Chondrocyte (in vitro differentiated cells): ENCODE measurements around the gene NAV3. TPM values are rescaled to one million over a fixed set of nuclear protein-coding genes. Genes with fewer than 3 reads are reported as not detected.

ENCODE experiments used
- DNase-seq: peaks from one replicate; pipeline ENCODE4 v3.0.0; 2021; ENCODE audit warnings: mixed read lengths, low spot score
- H3K27ac Mint-ChIP-seq: one replicate; pipeline ENCODE4 v1.8.0; 2021; ENCODE audit warnings: mild to moderate bottlenecking, moderate library complexity, mixed read lengths; ENCODE audit not compliant: unreplicated experiment
- H3K27me3 Mint-ChIP-seq: 2 replicates; pipeline ENCODE4 v1.8.0; 2021; ENCODE audit warnings: low read depth, mixed read lengths
- H3K36me3 Mint-ChIP-seq: 2 replicates; pipeline ENCODE4 v1.8.0; 2021; ENCODE audit warnings: low read depth, mixed read lengths
- H3K4me1 Mint-ChIP-seq: 2 replicates; pipeline ENCODE4 v1.8.0; 2021; ENCODE audit warnings: low read depth, mild to moderate bottlenecking, mixed read lengths
- H3K4me3 Mint-ChIP-seq: one replicate; pipeline ENCODE4 v1.8.0; 2021; ENCODE audit warnings: mild to moderate bottlenecking, moderate library complexity, mixed read lengths; ENCODE audit not compliant: unreplicated experiment
- H3K9me3 Mint-ChIP-seq: 2 replicates; pipeline ENCODE4 v1.8.0; 2021; ENCODE audit warnings: low read depth, mixed read lengths
- total RNA-seq: library from RNA; stranded (reverse); gene quantifications from 3 replicates; pipeline ENCODE4 v1.2.1, GENCODE V29; 2021
- TF ChIP-seq, protein P1 (sequence below): fragments of 200-600 bp; sonication (generic); IDR thresholded peaks from 2 replicates; pipeline ENCODE4 v1.5.0; 2021; ENCODE audit warnings: antibody characterized with exemption, mild to moderate bottlenecking, moderate library complexity

NAV3 gene
- total RNA-seq, 1 donor from 2014 or later: 29.9 TPM

DNA sequence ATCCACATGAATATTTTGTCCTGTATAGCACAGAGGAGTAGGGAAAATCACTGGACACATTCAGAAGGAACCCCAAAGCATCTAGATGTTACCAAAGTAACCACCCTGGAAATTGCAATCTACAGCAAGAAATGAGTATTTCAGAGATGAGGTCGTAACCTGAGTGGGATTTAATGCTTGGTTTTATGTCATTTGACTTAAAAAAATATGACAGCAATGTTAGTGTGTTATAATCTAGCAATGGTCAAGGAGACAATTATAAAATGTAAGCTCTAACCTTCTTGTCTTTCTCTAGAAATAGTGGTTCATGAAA, 256.6 kb downstream of the NAV3 start:
- no peak overlapping the region for H3K4me3 Mint-ChIP-seq
- DNase-seq: no peak
- H3K4me1 Mint-ChIP-seq: peaks cover 18% of the 10 kb centered on the region
- no peaks in the 10 kb centered on the region for H3K27me3 Mint-ChIP-seq
- H3K9me3 Mint-ChIP-seq: no peaks in the 10 kb centered on the region
- TF ChIP-seq, protein P1, sequence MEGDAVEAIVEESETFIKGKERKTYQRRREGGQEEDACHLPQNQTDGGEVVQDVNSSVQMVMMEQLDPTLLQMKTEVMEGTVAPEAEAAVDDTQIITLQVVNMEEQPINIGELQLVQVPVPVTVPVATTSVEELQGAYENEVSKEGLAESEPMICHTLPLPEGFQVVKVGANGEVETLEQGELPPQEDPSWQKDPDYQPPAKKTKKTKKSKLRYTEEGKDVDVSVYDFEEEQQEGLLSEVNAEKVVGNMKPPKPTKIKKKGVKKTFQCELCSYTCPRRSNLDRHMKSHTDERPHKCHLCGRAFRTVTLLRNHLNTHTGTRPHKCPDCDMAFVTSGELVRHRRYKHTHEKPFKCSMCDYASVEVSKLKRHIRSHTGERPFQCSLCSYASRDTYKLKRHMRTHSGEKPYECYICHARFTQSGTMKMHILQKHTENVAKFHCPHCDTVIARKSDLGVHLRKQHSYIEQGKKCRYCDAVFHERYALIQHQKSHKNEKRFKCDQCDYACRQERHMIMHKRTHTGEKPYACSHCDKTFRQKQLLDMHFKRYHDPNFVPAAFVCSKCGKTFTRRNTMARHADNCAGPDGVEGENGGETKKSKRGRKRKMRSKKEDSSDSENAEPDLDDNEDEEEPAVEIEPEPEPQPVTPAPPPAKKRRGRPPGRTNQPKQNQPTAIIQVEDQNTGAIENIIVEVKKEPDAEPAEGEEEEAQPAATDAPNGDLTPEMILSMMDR: no peak
- no peaks in the 10 kb centered on the region for H3K36me3 Mint-ChIP-seq
- no peak overlapping the region for H3K27ac Mint-ChIP-seq

DNA sequence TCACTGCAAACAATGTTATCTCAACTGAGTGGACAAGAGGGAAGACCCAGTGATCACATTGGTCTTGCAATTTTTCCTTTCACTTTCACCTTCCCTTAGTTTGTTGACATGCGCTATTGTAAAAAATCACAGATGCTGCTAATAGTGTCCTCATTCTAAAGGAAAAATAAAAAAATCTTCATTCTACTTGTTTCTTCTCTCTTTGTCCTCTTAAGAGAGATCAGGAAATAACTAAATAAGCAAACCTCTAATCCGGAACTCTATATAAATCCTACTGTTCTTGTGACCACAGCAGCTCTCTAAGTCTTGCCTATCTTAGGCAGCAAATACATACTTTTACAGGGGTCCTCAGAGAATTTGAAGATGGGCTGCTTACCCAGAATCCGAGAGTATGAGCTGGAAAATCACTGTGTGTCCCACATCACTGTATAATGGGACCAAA, 257.7 kb downstream of the NAV3 start:
- Mint-ChIP-seq H3K36me3 (peaks cover 2% of the 10 kb centered on the region), H3K4me1 (peaks cover 18% of the 10 kb centered on the region), H3K4me3 (peak overlapping the region; percentile 45), H3K9me3 (no peaks in the 10 kb centered on the region), H3K27me3 (no peaks in the 10 kb centered on the region), H3K27ac (peak overlapping the region; percentile 46)
- TF ChIP-seq, protein P1: no peak
- DNase-seq: no peak

DNA sequence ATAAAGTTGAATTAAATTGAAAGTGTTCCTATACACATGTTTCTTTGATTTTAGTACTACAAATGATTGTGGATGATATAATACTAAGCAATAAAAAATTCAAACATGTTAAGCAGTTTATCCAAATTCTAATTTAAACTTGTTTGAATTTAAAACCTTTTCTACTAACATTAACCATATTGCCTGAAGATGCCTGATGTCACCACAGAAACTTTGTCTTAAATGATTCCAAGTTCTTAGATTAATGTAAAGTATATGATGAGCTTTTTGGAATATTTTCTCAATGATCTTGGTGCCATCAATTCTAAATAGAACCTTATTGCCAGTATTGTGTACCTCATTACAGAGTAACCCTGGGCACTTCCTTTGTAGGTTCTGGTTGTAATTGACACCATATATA, 259.6 kb downstream of the NAV3 start:
- TF ChIP-seq, protein P1: no peak
- DNase-seq: no peak
- H3K27me3 Mint-ChIP-seq: no peaks in the 10 kb centered on the region

DNA sequence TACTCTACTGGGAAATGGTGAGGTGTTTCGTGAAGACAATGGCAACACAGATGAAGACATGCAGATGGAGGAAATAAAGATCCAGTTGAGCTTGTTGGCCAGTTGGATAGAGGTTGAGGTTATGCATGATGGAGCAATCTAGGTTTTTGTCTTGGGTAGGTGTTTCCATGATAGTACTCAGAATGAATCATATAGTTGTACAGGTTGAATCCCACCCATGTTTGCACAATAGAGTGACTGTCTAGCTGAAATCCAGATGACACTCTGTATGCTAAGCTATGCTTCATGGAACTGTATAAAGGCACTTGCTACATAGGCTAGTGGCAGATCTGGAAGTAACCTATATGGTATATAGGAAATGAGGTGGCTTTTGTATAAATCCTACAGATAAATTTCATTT, 264.9 kb downstream of the NAV3 start:
- Mint-ChIP-seq H3K36me3 (peaks cover 2% of the 10 kb centered on the region), H3K4me3 (no peak overlapping the region), H3K27ac (no peak overlapping the region), H3K4me1 (peaks cover 8% of the 10 kb centered on the region), H3K9me3 (no peaks in the 10 kb centered on the region), H3K27me3 (no peaks in the 10 kb centered on the region)
- TF ChIP-seq, protein P1: no peak
- no peak for DNase-seq

More for the DNA sequence above, 259.6 kb downstream of the NAV3 start:
- no peak overlapping the region for H3K4me3 Mint-ChIP-seq
- H3K4me1 Mint-ChIP-seq: peaks cover 18% of the 10 kb centered on the region
- H3K9me3 Mint-ChIP-seq: no peaks in the 10 kb centered on the region
- H3K36me3 Mint-ChIP-seq: peaks cover 2% of the 10 kb centered on the region
- no peak overlapping the region for H3K27ac Mint-ChIP-seq

DNA sequence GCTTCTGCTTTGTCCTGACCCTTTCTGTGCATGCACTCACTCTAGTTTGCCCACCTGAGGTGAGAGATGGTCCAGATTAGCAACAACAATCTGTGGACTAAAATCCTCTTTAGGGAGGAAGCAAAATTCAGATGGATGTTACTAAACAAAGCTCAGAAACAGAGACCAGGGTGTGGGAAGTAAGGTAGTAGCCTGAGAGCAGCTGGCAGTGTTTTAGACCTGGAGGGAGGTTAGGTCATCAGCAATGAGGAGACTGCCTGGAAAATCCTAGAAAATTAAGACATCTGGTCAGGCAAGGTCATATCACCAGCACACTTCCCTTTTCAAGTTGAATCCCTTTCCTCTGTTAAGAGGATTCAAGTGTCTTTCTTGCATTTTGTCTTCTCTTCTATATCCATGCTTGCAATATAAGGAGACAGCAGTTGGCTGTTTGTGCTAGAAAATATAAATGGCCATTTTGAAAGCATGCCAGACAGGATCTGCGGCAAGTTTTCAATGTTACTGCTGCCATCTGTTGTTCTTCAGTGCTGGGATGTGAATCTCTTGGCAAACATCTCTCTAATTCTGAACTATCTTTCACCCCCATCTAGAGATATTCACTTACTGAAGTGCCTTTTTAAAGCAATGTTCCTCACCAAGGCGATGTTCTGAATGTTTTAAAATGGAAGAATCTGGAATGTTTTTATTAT, 266.4 kb downstream of the NAV3 start:
- peaks cover 2% of the 10 kb centered on the region for H3K36me3 Mint-ChIP-seq
- H3K27me3 Mint-ChIP-seq: no peaks in the 10 kb centered on the region
- no peaks in the 10 kb centered on the region for H3K9me3 Mint-ChIP-seq
- no peak for DNase-seq
- TF ChIP-seq, protein P1: peak; percentile 56
- no peak overlapping the region for H3K4me3 Mint-ChIP-seq
- no peak overlapping the region for H3K27ac Mint-ChIP-seq
- H3K4me1 Mint-ChIP-seq: peaks cover 8% of the 10 kb centered on the region
